WTC11 (cell line): Measurements from ENCODE around the gene PPM1D. TPM values are rescaled to one million over a fixed set of nuclear protein-coding genes. Genes with fewer than 3 reads are reported as not detected.

Source experiments
- ATAC-seq: fragments of 200-7000 bp; cut with Tn5 transposase; 2 replicates; pipeline ENCODE4 v1.10.0; 2021; ENCODE audit warnings: mild to moderate bottlenecking, moderate library complexity
- CTCF ChIA-PET: fragments of 300-600 bp; sonication (Branson Sonifier 250); formaldehyde crosslinking; loops from one replicate; lab custom pipeline; 2021; ENCODE audit warnings: antibody characterized with exemption; lab: Charles Lee
- POLR2A ChIA-PET: fragments of 350-600 bp; sonication (Branson Sonifier 250); formaldehyde crosslinking; loops from one replicate; lab custom pipeline; 2021; ENCODE audit warnings: antibody characterized with exemption; lab: Charles Lee
- DNase-seq: peaks from one replicate; pipeline ENCODE4 v3.0.0; 2021; ENCODE audit warnings: low spot score
- H3K27ac Mint-ChIP-seq: 2 replicates; pipeline ENCODE4 v1.8.0; 2021; ENCODE audit warnings: mixed read lengths
- H3K27me3 Mint-ChIP-seq: 2 replicates; pipeline ENCODE4 v1.8.0; 2021; ENCODE audit warnings: low read depth, mild to moderate bottlenecking, moderate library complexity, mixed read lengths
- H3K36me3 Mint-ChIP-seq: 2 replicates; pipeline ENCODE4 v1.8.0; 2021; ENCODE audit warnings: mixed read lengths
- H3K4me1 Mint-ChIP-seq: 2 replicates; pipeline ENCODE4 v1.8.0; 2022; ENCODE audit warnings: mixed read lengths
- H3K4me3 Mint-ChIP-seq: 2 replicates; pipeline ENCODE4 v1.8.0; 2021; ENCODE audit warnings: mild to moderate bottlenecking, moderate library complexity, mixed read lengths
- H3K9me3 Mint-ChIP-seq: 2 replicates; pipeline ENCODE4 v1.8.0; 2021; ENCODE audit warnings: mixed read lengths
- ESRRA ChIP-seq: sonication (generic); formaldehyde crosslinking; IDR thresholded peaks from 2 replicates; pipeline ENCODE4 v1.8.1; 2022; ENCODE audit warnings: mild to moderate bottlenecking, missing genetic modification reagents, borderline replicate concordance
- ETV6 ChIP-seq: sonication (generic); formaldehyde crosslinking; IDR thresholded peaks from 2 replicates; pipeline ENCODE4 v1.8.1; 2022; ENCODE audit warnings: mild to moderate bottlenecking, missing genetic modification reagents
- KAT7 ChIP-seq: sonication (generic); formaldehyde crosslinking; IDR thresholded peaks from 2 replicates; pipeline ENCODE4 v1.8.1; 2023; ENCODE audit warnings: missing genetic modification reagents, mild to moderate bottlenecking, borderline replicate concordance
- NFATC4 ChIP-seq: fragments of 250-450 bp; sonication (Bioruptor Pico); IDR thresholded peaks from 2 replicates; pipeline ENCODE4 v1.9.0; 2021; ENCODE audit warnings: mild to moderate bottlenecking
- NR2C2 ChIP-seq: sonication (generic); formaldehyde crosslinking; IDR thresholded peaks from 2 replicates; pipeline ENCODE4 v1.8.0; 2022; ENCODE audit warnings: mild to moderate bottlenecking, missing genetic modification reagents
- TP53 ChIP-seq: sonication (generic); formaldehyde crosslinking; IDR thresholded peaks from 2 replicates; pipeline ENCODE4 v1.8.1; 2023; ENCODE audit warnings: mild to moderate bottlenecking, missing genetic modification reagents
- ZNF219 ChIP-seq: sonication (generic); formaldehyde crosslinking; IDR thresholded peaks from 2 replicates; pipeline ENCODE4 v1.8.0; 2023; ENCODE audit warnings: missing genetic modification reagents, mild to moderate bottlenecking, borderline replicate concordance
- ZNF671 ChIP-seq: fragments of 250-450 bp; sonication (Bioruptor Pico); IDR thresholded peaks from 2 replicates; pipeline ENCODE4 v1.8.0; 2021; ENCODE audit warnings: mild to moderate bottlenecking
- total RNA-seq: library from RNA; stranded (reverse); gene quantifications from 3 replicates; pipeline ENCODE4 v1.2.3, GENCODE V29; 2021
- TF ChIP-seq, protein P1 (sequence below): sonication (generic); formaldehyde crosslinking; IDR thresholded peaks from 2 replicates; pipeline ENCODE4 v1.8.0; 2023; ENCODE audit warnings: missing genetic modification reagents, mild to moderate bottlenecking, borderline replicate concordance
- TF ChIP-seq, protein P2 (sequence below): sonication (generic); formaldehyde crosslinking; IDR thresholded peaks from 2 replicates; pipeline ENCODE4 v1.8.1; 2022; ENCODE audit warnings: low read depth, mild to moderate bottlenecking, moderate library complexity, missing genetic modification reagents, borderline replicate concordance
- TF ChIP-seq, protein P3 (sequence below): sonication (generic); formaldehyde crosslinking; conservative IDR thresholded peaks from 2 replicates; pipeline ENCODE4 v1.8.1; 2023; ENCODE audit warnings: mild to moderate bottlenecking, low read depth, missing genetic modification reagents, moderate library complexity
- TF ChIP-seq, protein P4 (sequence below): fragments of 250-450 bp; sonication (Bioruptor Pico); IDR thresholded peaks from 2 replicates; pipeline ENCODE4 v1.9.0; 2021; ENCODE audit warnings: mild to moderate bottlenecking
- TF ChIP-seq, protein P5 (sequence below): sonication (generic); formaldehyde crosslinking; IDR thresholded peaks from 2 replicates; pipeline ENCODE4 v1.8.0; 2023; ENCODE audit warnings: missing genetic modification reagents
- TF ChIP-seq, protein P6 (sequence below): sonication (generic); formaldehyde crosslinking; conservative IDR thresholded peaks from 2 replicates; pipeline ENCODE4 v1.8.1; 2022; ENCODE audit warnings: mild to moderate bottlenecking, missing genetic modification reagents
- TF ChIP-seq, protein P7 (sequence below): sonication (generic); formaldehyde crosslinking; IDR thresholded peaks from 2 replicates; pipeline ENCODE4 v1.8.1; 2022; ENCODE audit warnings: low read depth, missing genetic modification reagents, borderline replicate concordance
- TF ChIP-seq, protein P8 (sequence below): fragments of 250-450 bp; sonication (Bioruptor Pico); IDR thresholded peaks from 2 replicates; pipeline ENCODE4 v1.9.0; 2021; ENCODE audit warnings: mild to moderate bottlenecking
- TF ChIP-seq, protein P9 (sequence below): sonication (generic); formaldehyde crosslinking; IDR thresholded peaks from 2 replicates; pipeline ENCODE4 v1.8.0; 2022; ENCODE audit warnings: mild to moderate bottlenecking, missing genetic modification reagents

PPM1D gene
- total RNA-seq, 1 experiment from 2014 or later: 20.4 TPM

DNA sequence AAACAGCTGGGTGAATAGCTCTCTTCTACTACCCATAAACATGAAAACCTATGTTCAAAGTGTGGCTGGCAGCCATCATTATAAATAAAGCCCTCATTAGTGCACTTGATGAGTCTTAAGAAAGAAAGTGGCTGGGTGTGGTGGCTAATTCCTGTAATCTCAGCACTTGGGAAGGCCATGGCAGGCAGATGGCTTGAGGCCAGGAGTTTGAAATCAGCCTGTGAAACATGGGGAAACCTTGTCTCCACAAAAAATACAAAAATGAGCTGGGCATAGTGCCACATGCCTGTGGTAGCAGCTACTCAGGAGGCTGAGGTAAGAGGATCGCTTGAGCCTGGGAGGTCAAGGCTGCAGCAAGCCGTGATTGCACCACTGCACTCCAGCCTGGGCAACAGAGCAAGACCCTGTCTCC, 45.6 kb upstream of the PPM1D start (continued):
- TF ChIP-seq, protein P1, sequence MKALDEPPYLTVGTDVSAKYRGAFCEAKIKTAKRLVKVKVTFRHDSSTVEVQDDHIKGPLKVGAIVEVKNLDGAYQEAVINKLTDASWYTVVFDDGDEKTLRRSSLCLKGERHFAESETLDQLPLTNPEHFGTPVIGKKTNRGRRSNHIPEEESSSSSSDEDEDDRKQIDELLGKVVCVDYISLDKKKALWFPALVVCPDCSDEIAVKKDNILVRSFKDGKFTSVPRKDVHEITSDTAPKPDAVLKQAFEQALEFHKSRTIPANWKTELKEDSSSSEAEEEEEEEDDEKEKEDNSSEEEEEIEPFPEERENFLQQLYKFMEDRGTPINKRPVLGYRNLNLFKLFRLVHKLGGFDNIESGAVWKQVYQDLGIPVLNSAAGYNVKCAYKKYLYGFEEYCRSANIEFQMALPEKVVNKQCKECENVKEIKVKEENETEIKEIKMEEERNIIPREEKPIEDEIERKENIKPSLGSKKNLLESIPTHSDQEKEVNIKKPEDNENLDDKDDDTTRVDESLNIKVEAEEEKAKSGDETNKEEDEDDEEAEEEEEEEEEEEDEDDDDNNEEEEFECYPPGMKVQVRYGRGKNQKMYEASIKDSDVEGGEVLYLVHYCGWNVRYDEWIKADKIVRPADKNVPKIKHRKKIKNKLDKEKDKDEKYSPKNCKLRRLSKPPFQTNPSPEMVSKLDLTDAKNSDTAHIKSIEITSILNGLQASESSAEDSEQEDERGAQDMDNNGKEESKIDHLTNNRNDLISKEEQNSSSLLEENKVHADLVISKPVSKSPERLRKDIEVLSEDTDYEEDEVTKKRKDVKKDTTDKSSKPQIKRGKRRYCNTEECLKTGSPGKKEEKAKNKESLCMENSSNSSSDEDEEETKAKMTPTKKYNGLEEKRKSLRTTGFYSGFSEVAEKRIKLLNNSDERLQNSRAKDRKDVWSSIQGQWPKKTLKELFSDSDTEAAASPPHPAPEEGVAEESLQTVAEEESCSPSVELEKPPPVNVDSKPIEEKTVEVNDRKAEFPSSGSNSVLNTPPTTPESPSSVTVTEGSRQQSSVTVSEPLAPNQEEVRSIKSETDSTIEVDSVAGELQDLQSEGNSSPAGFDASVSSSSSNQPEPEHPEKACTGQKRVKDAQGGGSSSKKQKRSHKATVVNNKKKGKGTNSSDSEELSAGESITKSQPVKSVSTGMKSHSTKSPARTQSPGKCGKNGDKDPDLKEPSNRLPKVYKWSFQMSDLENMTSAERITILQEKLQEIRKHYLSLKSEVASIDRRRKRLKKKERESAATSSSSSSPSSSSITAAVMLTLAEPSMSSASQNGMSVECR: no peak
- TF ChIP-seq, protein P2, sequence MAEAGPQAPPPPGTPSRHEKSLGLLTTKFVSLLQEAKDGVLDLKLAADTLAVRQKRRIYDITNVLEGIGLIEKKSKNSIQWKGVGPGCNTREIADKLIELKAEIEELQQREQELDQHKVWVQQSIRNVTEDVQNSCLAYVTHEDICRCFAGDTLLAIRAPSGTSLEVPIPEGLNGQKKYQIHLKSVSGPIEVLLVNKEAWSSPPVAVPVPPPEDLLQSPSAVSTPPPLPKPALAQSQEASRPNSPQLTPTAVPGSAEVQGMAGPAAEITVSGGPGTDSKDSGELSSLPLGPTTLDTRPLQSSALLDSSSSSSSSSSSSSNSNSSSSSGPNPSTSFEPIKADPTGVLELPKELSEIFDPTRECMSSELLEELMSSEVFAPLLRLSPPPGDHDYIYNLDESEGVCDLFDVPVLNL: no peak
- TF ChIP-seq ZNF671 (CRISPR knock-in tag) (no peak), ZNF219 (CRISPR knock-in tag) (no peak), NFATC4 (no peak), NR2C2 (no peak)
- TF ChIP-seq, protein P3, sequence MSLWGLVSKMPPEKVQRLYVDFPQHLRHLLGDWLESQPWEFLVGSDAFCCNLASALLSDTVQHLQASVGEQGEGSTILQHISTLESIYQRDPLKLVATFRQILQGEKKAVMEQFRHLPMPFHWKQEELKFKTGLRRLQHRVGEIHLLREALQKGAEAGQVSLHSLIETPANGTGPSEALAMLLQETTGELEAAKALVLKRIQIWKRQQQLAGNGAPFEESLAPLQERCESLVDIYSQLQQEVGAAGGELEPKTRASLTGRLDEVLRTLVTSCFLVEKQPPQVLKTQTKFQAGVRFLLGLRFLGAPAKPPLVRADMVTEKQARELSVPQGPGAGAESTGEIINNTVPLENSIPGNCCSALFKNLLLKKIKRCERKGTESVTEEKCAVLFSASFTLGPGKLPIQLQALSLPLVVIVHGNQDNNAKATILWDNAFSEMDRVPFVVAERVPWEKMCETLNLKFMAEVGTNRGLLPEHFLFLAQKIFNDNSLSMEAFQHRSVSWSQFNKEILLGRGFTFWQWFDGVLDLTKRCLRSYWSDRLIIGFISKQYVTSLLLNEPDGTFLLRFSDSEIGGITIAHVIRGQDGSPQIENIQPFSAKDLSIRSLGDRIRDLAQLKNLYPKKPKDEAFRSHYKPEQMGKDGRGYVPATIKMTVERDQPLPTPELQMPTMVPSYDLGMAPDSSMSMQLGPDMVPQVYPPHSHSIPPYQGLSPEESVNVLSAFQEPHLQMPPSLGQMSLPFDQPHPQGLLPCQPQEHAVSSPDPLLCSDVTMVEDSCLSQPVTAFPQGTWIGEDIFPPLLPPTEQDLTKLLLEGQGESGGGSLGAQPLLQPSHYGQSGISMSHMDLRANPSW: no peak
- TF ChIP-seq, protein P4, sequence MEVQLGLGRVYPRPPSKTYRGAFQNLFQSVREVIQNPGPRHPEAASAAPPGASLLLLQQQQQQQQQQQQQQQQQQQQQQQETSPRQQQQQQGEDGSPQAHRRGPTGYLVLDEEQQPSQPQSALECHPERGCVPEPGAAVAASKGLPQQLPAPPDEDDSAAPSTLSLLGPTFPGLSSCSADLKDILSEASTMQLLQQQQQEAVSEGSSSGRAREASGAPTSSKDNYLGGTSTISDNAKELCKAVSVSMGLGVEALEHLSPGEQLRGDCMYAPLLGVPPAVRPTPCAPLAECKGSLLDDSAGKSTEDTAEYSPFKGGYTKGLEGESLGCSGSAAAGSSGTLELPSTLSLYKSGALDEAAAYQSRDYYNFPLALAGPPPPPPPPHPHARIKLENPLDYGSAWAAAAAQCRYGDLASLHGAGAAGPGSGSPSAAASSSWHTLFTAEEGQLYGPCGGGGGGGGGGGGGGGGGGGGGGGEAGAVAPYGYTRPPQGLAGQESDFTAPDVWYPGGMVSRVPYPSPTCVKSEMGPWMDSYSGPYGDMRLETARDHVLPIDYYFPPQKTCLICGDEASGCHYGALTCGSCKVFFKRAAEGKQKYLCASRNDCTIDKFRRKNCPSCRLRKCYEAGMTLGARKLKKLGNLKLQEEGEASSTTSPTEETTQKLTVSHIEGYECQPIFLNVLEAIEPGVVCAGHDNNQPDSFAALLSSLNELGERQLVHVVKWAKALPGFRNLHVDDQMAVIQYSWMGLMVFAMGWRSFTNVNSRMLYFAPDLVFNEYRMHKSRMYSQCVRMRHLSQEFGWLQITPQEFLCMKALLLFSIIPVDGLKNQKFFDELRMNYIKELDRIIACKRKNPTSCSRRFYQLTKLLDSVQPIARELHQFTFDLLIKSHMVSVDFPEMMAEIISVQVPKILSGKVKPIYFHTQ (CRISPR knock-in tag): no peak
- TF ChIP-seq, protein P5, sequence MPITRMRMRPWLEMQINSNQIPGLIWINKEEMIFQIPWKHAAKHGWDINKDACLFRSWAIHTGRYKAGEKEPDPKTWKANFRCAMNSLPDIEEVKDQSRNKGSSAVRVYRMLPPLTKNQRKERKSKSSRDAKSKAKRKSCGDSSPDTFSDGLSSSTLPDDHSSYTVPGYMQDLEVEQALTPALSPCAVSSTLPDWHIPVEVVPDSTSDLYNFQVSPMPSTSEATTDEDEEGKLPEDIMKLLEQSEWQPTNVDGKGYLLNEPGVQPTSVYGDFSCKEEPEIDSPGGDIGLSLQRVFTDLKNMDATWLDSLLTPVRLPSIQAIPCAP (CRISPR knock-in tag): no peak

DNA sequence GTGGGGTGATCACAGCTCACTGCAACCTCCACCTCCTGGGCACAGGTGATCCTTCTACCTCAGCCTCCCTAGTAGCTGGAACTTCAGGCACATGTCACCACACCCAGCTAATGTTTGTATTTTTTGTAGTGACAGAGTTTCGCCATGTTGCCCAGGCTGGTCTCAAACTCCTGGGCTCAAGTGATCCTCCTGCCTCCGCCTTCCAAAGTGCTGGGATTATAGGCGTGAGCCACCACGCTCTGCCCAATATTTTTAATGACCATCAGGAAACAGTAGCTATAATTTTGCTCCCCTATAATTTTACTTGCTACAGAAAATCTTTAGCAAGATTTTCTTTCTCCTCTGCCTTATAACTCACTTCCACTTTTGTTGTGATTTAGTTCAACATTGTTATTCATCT, 44.2 kb upstream of the PPM1D start:
- POLR2A ChIA-PET: no interaction called here
- TF ChIP-seq, protein P6, sequence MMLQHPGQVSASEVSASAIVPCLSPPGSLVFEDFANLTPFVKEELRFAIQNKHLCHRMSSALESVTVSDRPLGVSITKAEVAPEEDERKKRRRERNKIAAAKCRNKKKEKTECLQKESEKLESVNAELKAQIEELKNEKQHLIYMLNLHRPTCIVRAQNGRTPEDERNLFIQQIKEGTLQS (CRISPR knock-in tag): no peak
- TF ChIP-seq ZNF219 (CRISPR knock-in tag) (no peak), ESRRA (CRISPR knock-in tag) (no peak), ETV6 (no peak), TP53 (CRISPR knock-in tag) (no peak), KAT7 (CRISPR knock-in tag) (no peak)
- TF ChIP-seq, protein P7, sequence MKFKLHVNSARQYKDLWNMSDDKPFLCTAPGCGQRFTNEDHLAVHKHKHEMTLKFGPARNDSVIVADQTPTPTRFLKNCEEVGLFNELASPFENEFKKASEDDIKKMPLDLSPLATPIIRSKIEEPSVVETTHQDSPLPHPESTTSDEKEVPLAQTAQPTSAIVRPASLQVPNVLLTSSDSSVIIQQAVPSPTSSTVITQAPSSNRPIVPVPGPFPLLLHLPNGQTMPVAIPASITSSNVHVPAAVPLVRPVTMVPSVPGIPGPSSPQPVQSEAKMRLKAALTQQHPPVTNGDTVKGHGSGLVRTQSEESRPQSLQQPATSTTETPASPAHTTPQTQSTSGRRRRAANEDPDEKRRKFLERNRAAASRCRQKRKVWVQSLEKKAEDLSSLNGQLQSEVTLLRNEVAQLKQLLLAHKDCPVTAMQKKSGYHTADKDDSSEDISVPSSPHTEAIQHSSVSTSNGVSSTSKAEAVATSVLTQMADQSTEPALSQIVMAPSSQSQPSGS (CRISPR knock-in tag): no peak
- TF ChIP-seq, protein P1: no peak
- TF ChIP-seq, protein P8, sequence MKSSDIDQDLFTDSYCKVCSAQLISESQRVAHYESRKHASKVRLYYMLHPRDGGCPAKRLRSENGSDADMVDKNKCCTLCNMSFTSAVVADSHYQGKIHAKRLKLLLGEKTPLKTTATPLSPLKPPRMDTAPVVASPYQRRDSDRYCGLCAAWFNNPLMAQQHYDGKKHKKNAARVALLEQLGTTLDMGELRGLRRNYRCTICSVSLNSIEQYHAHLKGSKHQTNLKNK (CRISPR knock-in tag): no peak
- TF ChIP-seq, protein P9, sequence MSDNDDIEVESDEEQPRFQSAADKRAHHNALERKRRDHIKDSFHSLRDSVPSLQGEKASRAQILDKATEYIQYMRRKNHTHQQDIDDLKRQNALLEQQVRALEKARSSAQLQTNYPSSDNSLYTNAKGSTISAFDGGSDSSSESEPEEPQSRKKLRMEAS (CRISPR knock-in tag): no peak

More for the DNA sequence above, 44.2 kb upstream of the PPM1D start:
- Mint-ChIP-seq H3K36me3 (peaks cover 31% of the 10 kb centered on the region), H3K27me3 (peaks cover 6% of the 10 kb centered on the region), H3K9me3 (peaks cover 53% of the 10 kb centered on the region), H3K4me3 (no peak overlapping the region), H3K4me1 (no peaks in the 10 kb centered on the region), H3K27ac (no peak overlapping the region)
- DNase-seq (no peak), ATAC-seq (no peak)
- CTCF ChIA-PET: interaction anchor here (0.7 to 3.4 kb wide), 2 partner anchors 12 to 14 kb away, joined by 3 to 17 read pairs; no protein-coding TSS in a partner anchor
